ENCODE data around the gene DGCR6L. TPM values are rescaled to one million over a fixed set of nuclear protein-coding genes. Genes with fewer than 3 reads are reported as not detected.

The DGCR6L gene
- total and polyA plus RNA-seq, 5 experiments from 2014 or later, result 36.1 to 144 (median 104) TPM

Other genes with a start within 250 kb of the DGCR6L start
- gene DGCR8, start 239.8 kb downstream of the DGCR6L start, total RNA-seq, result 10 to 100 TPM; 51.3 to 53.3 TPM
- gene DGCR8, start 239.8 kb downstream of the DGCR6L start, polyA plus RNA-seq, result 1 to 10 TPM; 4.0 to 6.0 (median 4.4) TPM
- 10 to 100 TPM; 64.0 to 67.0 TPM for gene RANBP1, start 204.0 kb downstream of the DGCR6L start, total RNA-seq
- gene RANBP1, start 204.0 kb downstream of the DGCR6L start, polyA plus RNA-seq, result 100 to 1,000 TPM in 1 of 3 donors, 10 to 100 TPM in 2; 72.5 to 106 (median 92.7) TPM
- 100 to 1,000 TPM; 120 to 123 TPM for gene TRMT2A, start 202.8 kb downstream of the DGCR6L start, total RNA-seq
- gene TRMT2A, start 202.8 kb downstream of the DGCR6L start, polyA plus RNA-seq, result 10 to 100 TPM; 24.8 to 36.8 (median 32.5) TPM
- 10 to 100 TPM; 93.5 to 99.2 TPM for gene ZDHHC8, start 188.3 kb downstream of the DGCR6L start, total RNA-seq
- gene ZDHHC8, start 188.3 kb downstream of the DGCR6L start, polyA plus RNA-seq, result 1 to 10 TPM; 1.4 to 4.6 (median 2.6) TPM
- not detected for gene CCDC188, start 169.0 kb downstream of the DGCR6L start, total RNA-seq
- not detected for gene CCDC188, start 169.0 kb downstream of the DGCR6L start, polyA plus RNA-seq
- 1 to 10 TPM; 5.0 to 5.1 TPM for gene RTN4R, start 51.7 kb downstream of the DGCR6L start, total RNA-seq
- 1 to 10 TPM; 4.3 to 5.6 (median 4.7) TPM for gene RTN4R, start 51.7 kb downstream of the DGCR6L start, polyA plus RNA-seq
- gene ZNF74, start 74.1 kb upstream of the DGCR6L start, total RNA-seq, result 10 to 100 TPM; 12.9 to 14.5 TPM
- gene ZNF74, start 74.1 kb upstream of the DGCR6L start, polyA plus RNA-seq, result 10 to 100 TPM in 1 of 3 donors, 1 to 10 TPM in 2; 6.7 to 10.7 (median 8.2) TPM
- 1 to 10 TPM; 2.9 to 3.1 TPM for gene SCARF2, start 117.8 kb upstream of the DGCR6L start, total RNA-seq
- under 1 TPM; 0.07 to 0.51 (median 0.10) TPM for gene SCARF2, start 117.8 kb upstream of the DGCR6L start, polyA plus RNA-seq
- gene KLHL22, start 175.7 kb upstream of the DGCR6L start, total RNA-seq, result 10 to 100 TPM; 65.0 to 71.9 TPM
- 10 to 100 TPM; 16.1 to 25.4 (median 20.0) TPM for gene KLHL22, start 175.7 kb upstream of the DGCR6L start, polyA plus RNA-seq
- 100 to 1,000 TPM; 308 to 327 TPM for gene MED15, start 187.6 kb upstream of the DGCR6L start, total RNA-seq
- 10 to 100 TPM; 25.4 to 85.2 (median 38.2) TPM for gene MED15, start 187.6 kb upstream of the DGCR6L start, polyA plus RNA-seq